Ovary (tissue), 9 donors: ENCODE results near the gene TBL1X. TPM values are rescaled to one million over a fixed set of nuclear protein-coding genes. Genes with fewer than 3 reads are reported as not detected.

ENCODE experiments used
- DNase-seq, 5 donors: peaks; one replicate each; pipeline ENCODE4 v3.0.0-alpha.2; 2019 to 2020
- H3K27ac ChIP-seq, 2 donors: fragments of 200-600 bp; one replicate each; pipeline versions ENCODE4 v1.5.1 to v1.8.0; 2019 to 2022
- H3K27me3 ChIP-seq: fragments of 200-600 bp; one replicate; pipeline ENCODE4 v1.8.0; 2022
- H3K36me3 ChIP-seq: fragments of 200-600 bp; sonication (generic); one replicate; pipeline ENCODE4 v1.5.1; 2019
- H3K4me1 ChIP-seq: one replicate; pipeline ENCODE4 v1.8.1; 2013; ENCODE audit warnings: mild to moderate bottlenecking, moderate library complexity; ENCODE audit not compliant: insufficient read depth
- H3K4me3 ChIP-seq: fragments of 200-600 bp; sonication (generic); one replicate; pipeline ENCODE4 v1.5.1; 2017
- H3K9me3 ChIP-seq, 2 donors: fragments of 200-600 bp in 1 of 2; sonication (generic) in 1 of 2; one replicate each; pipeline versions ENCODE4 v1.5.1 to v1.8.1; 2013 to 2019; ENCODE audit warnings: mild to moderate bottlenecking in 1 of 2, moderate library complexity in 1 of 2
- CTCF ChIP-seq, 3 donors: fragments of 450-650 bp in 2 of 3; fragments of 200-600 bp in 1 of 3; IDR thresholded peaks; one replicate each; pipeline versions ENCODE4 v1.5.1 to v1.8.0; 2016 to 2022; ENCODE audit warnings: antibody characterized with exemption in 3 of 3, mild to moderate bottlenecking in 1 of 3
- EP300 ChIP-seq: sonication (generic); formaldehyde crosslinking; IDR thresholded peaks from one replicate; pipeline ENCODE4 v1.6.1; 2017; ENCODE audit warnings: antibody characterized with exemption
- POLR2A ChIP-seq: fragments of 450-650 bp; IDR thresholded peaks from one replicate; pipeline ENCODE4 v1.6.1; 2017; ENCODE audit warnings: antibody characterized with exemption, mild to moderate bottlenecking, moderate library complexity
- WGBS, 3 donors: extraction: QIAGEN DNeasy Blood & Tissue Kit in 1 of 3; methylation state at CpG; one replicate each; pipeline versions ENCODE4 v1.1.5 to v1.1.7; 2013 to 2017; 5-methylcytosine and 5-hydroxymethylcytosine counted together
- intact Hi-C, 4 donors: fragments of 100-400 bp; cut with DNase I; formaldehyde crosslinking; loops; one replicate each; pipeline versions ENCODE4 v1.11.0 to v1.15.1; 2022 to 2023
- polyA plus RNA-seq, 2 donors: library from polyadenylated mRNA; stranded (reverse); fragments of 200-250 nt in 1 of 2; fragments of 350-450 nt in 1 of 2; fragmentation: Illumina TruSeq in 1 of 2; extraction: RNeasy Lipid Tissue Mini Kit (QIAGEN cat#74804) in 1 of 2; gene quantifications; one replicate each; pipeline ENCODE4 v1.2.3, GENCODE V29; 2013 to 2014
- total RNA-seq, 7 donors: library from RNA; depleted of rRNA in 2 of 7; stranded (reverse); fragments of >200 nt in 2 of 7; fragmentation: NEBNext Ultra II Directional in 3 of 7; extraction: Animal tissue kit (Norgen Biotek cat#: 25700) in 3 of 7; gene quantifications; one replicate each; pipeline versions ENCODE4 v1.1.0 to v1.2.4, GENCODE V29; 2016 to 2023
- donor health status: DM: no; HTN: no; CAD: no; lungs with moderate emphysema.
- donor health status: DM: no; HTN: no; CAD: no.
- donor health status: Bipolar disorder and iron deficiency.
- donor health status: DM: yes; HTN: yes; CAD: no.
- donor health status: DM: no; HTN: no; CAD: no.
- donor health status: DM: yes; HTN: yes; CAD: no.

The TBL1X gene
- total and polyA plus RNA-seq, 9 donors, result 11.3 to 50.5 (median 32.0) TPM

GRCh38 chrX:9475984-9476383 is 11.1 kb downstream of the TBL1X start:
- no peaks in the 10 kb centered on the region for H3K9me3 ChIP-seq
- H3K4me1 ChIP-seq, result no peaks in the 10 kb centered on the region
- TF ChIP-seq EP300, result no peak
- TF ChIP-seq CTCF (IDR thresholded peaks at IDR 0.05), result no peak
- TF ChIP-seq POLR2A, result no peak
- intact Hi-C loops, result no loop called here
- H3K27ac ChIP-seq, result no peak overlapping the region
- DNase-seq, result no peak
- 84 to 94% (median 85%) methylated on average over 1 of the region's 1 CpG for WGBS, 3 donors
- H3K27me3 ChIP-seq, result no peaks in the 10 kb centered on the region
- H3K4me3 ChIP-seq, result no peak overlapping the region
- H3K36me3 ChIP-seq, result no peaks in the 10 kb centered on the region

- WGBS, 3 donors, result 40 to 68% (median 50%) methylated on average over 3 of the region's 3 CpGs
- no peak for TF ChIP-seq POLR2A
- no peak for TF ChIP-seq EP300
- TF ChIP-seq CTCF (IDR thresholded peaks at IDR 0.05), result no peak
These were observed 12.1 kb downstream of the TBL1X start for GRCh38 chrX:9476810-9477575.

GRCh38 chrX:9482408-9482807 is 17.6 kb downstream of the TBL1X start:
- no peak for DNase-seq
- Histone ChIP-seq H3K9me3 (no peaks in the 10 kb centered on the region), H3K4me1 (no peaks in the 10 kb centered on the region), H3K27ac (no peak overlapping the region), H3K27me3 (no peaks in the 10 kb centered on the region), H3K4me3 (no peak overlapping the region), H3K36me3 (no peaks in the 10 kb centered on the region)
- TF ChIP-seq POLR2A (no peak), EP300 (no peak), CTCF (IDR thresholded peaks at IDR 0.05) (no peak)
- WGBS, 3 donors, result 72 to 77% (median 73%) methylated on average over 2 of the region's 2 CpGs
- intact Hi-C loops, result no loop called here

More at GRCh38 chrX:9476810-9477575, 12.1 kb downstream of the TBL1X start:
- Histone ChIP-seq H3K4me1 (no peaks in the 10 kb centered on the region), H3K4me3 (no peak overlapping the region), H3K9me3 (no peaks in the 10 kb centered on the region), H3K36me3 (no peaks in the 10 kb centered on the region), H3K27me3 (no peaks in the 10 kb centered on the region), H3K27ac (no peak overlapping the region)
- no peak for DNase-seq
- intact Hi-C loops, result no loop called here

- no peaks in the 10 kb centered on the region for H3K9me3 ChIP-seq
- H3K27ac ChIP-seq, result no peak overlapping the region
- WGBS, 3 donors, result 63 to 67% (median 63%) methylated on average over 3 of the region's 3 CpGs
- H3K4me1 ChIP-seq, result no peaks in the 10 kb centered on the region
- intact Hi-C loops, result no loop called here
- no peak overlapping the region for H3K4me3 ChIP-seq
- no peak for TF ChIP-seq POLR2A
- no peaks in the 10 kb centered on the region for H3K27me3 ChIP-seq
- DNase-seq, result no peak
- H3K36me3 ChIP-seq, result no peaks in the 10 kb centered on the region
These were observed 18.0 kb downstream of the TBL1X start for GRCh38 chrX:9482837-9483236.

GRCh38 chrX:9483376-9483775 is 18.5 kb downstream of the TBL1X start:
- Histone ChIP-seq H3K27ac (no peak overlapping the region), H3K36me3 (no peaks in the 10 kb centered on the region), H3K9me3 (no peaks in the 10 kb centered on the region), H3K4me3 (no peak overlapping the region), H3K27me3 (no peaks in the 10 kb centered on the region), H3K4me1 (no peaks in the 10 kb centered on the region)
- intact Hi-C loops, result no loop called here
- TF ChIP-seq CTCF (IDR thresholded peaks at IDR 0.05) (no peak), EP300 (no peak), POLR2A (no peak)
- WGBS, 3 donors, result 61 to 74% (median 66%) methylated on average over 6 of the region's 6 CpGs
- no peak for DNase-seq
